Lower leg skin (tissue), 3 donors: ENCODE results near the gene DAB2IP.

Source experiments
- POLR2A ChIP-seq, 2 donors: fragments of 450-650 bp; IDR thresholded peaks; one replicate each; pipeline ENCODE4 v1.6.1; 2016 to 2017; ENCODE audit warnings: antibody characterized with exemption in 2 of 2, mild to moderate bottlenecking in 1 of 2, moderate library complexity in 1 of 2
- TF ChIP-seq, protein P1 (sequence below), 3 donors: fragments of 450-650 bp; IDR thresholded peaks; one replicate each; pipeline ENCODE4 v1.5.1; 2016; ENCODE audit warnings: antibody characterized with exemption in 3 of 3, mild to moderate bottlenecking in 3 of 3, moderate library complexity in 2 of 3

DNA sequence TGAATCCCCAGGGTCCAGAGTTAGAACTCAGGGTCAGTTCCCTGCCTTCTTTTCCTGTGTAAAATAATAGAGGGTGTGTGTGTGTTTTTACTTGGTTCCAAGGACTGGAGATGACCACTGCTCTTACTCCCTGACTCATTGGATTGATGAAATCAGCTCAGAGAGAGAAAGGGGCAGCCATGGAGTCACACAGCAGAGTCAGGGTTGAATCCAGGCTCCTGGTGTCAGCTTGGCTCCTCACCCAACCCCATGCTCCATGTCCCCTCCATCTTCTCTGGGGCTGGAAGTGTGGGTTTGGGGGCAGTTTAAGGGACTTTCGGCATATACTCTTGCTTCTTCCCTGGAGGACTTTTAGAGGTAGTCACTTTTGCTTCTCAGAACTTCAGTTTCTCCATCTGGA, 21.6 kb downstream of the DAB2IP start:
- TF ChIP-seq, protein P1, sequence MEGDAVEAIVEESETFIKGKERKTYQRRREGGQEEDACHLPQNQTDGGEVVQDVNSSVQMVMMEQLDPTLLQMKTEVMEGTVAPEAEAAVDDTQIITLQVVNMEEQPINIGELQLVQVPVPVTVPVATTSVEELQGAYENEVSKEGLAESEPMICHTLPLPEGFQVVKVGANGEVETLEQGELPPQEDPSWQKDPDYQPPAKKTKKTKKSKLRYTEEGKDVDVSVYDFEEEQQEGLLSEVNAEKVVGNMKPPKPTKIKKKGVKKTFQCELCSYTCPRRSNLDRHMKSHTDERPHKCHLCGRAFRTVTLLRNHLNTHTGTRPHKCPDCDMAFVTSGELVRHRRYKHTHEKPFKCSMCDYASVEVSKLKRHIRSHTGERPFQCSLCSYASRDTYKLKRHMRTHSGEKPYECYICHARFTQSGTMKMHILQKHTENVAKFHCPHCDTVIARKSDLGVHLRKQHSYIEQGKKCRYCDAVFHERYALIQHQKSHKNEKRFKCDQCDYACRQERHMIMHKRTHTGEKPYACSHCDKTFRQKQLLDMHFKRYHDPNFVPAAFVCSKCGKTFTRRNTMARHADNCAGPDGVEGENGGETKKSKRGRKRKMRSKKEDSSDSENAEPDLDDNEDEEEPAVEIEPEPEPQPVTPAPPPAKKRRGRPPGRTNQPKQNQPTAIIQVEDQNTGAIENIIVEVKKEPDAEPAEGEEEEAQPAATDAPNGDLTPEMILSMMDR (IDR thresholded peaks at IDR 0.05), result no peak
- TF ChIP-seq POLR2A (IDR thresholded peaks at IDR 0.05), result no peak
